Activated T-helper 1 cell treated with Interleukin-2 at 50 U/mL for 16 hours (primary cell): Measurements from ENCODE around the gene PARP3.

Experiments
- DNase-seq: peaks from one replicate; pipeline ENCODE4 v3.0.0-alpha.2; 2020; ENCODE audit warnings: low read depth

PARP3 gene

DNA sequence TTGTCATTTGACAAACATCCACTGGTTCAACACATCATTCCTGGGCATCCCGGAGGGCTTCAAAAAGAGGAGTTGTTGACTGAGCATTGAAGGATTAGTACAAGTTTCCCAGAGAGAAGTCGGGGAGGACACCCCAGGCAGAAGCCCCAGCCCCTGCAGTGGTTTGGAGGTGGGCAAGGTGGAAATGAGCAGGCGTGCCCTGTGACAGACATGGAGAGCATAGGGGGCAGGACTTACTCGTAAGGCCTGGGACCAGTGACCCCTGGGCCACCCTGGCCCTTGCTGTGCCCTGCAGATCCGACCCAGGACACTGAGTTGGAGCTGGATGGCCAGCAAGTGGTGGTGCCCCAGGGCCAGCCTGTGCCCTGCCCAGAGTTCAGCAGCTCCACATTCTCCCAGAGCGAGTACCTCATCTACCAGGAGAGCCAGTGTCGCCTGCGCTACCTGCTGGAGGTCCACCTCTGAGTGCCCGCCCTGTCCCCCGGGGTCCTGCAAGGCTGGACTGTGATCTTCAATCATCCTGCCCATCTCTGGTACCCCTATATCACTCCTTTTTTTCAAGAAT is 5.9 kb downstream of the PARP3 start:
- DNase-seq, result no peak

- no peak for DNase-seq
Observed at GRCh38 chr3:51949121-51949520, 7.0 kb downstream of the PARP3 start.

GRCh38 chr3:51950899-51951298 is 8.7 kb downstream of the PARP3 start:
- no peak for DNase-seq

DNA sequence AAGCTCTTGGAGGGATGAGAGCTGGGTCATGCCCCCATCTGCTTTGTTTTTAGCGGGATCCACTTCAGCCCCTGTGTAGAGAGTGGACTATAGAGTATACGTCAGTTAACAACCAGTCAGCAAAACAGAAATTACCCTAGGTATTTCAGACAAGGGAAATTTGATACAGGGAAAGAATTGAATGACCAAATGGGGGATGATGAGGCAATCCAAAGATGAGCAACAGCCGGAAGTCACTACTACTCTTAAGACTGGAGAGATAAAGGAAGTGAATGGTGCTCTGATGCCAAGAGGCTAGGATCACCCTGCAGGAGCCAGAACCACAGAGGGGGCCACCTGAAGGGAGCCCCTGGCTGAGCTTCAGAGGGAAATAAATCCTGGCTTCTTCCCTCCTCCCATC is 11.3 kb downstream of the PARP3 start:
- DNase-seq, result no peak

- no peak for DNase-seq
Observed at GRCh38 chr3:51954105-51954504, 11.9 kb downstream of the PARP3 start.

- no peak for DNase-seq
Observed at GRCh38 chr3:51954713-51955112, 12.6 kb downstream of the PARP3 start.

GRCh38 chr3:51955175-51955892 is 13.2 kb downstream of the PARP3 start, which contains the start of gene GPR62:
Gene GPR62, plus strand, starts transcription at chr3:51955381. Its CDS starts 272 bp downstream, at chr3:51955653.
- no peak for DNase-seq

DNA sequence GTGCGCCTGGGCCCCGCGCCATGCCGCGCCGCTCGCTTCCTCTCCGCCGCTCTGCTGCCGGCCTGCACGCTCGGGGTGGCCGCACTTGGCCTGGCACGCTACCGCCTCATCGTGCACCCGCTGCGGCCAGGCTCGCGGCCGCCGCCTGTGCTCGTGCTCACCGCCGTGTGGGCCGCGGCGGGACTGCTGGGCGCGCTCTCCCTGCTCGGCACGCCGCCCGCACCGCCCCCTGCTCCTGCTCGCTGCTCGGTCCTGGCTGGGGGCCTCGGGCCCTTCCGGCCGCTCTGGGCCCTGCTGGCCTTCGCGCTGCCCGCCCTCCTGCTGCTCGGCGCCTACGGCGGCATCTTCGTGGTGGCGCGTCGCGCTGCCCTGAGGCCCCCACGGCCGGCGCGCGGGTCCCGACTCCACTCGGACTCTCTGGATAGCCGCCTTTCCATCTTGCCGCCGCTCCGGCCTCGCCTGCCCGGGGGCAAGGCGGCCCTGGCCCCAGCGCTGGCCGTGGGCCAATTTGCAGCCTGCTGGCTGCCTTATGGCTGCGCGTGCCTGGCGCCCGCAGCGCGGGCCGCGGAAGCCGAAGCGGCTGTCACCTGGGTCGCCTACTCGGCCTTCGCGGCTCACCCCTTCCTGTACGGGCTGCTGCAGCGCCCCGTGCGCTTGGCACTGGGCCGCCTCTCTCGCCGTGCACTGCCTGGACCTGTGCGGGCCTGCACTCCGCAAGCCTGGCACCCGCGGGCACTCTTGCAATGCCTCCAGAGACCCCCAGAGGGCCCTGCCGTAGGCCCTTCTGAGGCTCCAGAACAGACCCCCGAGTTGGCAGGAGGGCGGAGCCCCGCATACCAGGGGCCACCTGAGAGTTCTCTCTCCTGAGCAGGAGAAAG is 14.0 kb downstream of the PARP3 start:
- DNase-seq, result no peak

GRCh38 chr3:51957520-51958205 is 15.5 kb downstream of the PARP3 start:
- DNase-seq, result no peak

DNA sequence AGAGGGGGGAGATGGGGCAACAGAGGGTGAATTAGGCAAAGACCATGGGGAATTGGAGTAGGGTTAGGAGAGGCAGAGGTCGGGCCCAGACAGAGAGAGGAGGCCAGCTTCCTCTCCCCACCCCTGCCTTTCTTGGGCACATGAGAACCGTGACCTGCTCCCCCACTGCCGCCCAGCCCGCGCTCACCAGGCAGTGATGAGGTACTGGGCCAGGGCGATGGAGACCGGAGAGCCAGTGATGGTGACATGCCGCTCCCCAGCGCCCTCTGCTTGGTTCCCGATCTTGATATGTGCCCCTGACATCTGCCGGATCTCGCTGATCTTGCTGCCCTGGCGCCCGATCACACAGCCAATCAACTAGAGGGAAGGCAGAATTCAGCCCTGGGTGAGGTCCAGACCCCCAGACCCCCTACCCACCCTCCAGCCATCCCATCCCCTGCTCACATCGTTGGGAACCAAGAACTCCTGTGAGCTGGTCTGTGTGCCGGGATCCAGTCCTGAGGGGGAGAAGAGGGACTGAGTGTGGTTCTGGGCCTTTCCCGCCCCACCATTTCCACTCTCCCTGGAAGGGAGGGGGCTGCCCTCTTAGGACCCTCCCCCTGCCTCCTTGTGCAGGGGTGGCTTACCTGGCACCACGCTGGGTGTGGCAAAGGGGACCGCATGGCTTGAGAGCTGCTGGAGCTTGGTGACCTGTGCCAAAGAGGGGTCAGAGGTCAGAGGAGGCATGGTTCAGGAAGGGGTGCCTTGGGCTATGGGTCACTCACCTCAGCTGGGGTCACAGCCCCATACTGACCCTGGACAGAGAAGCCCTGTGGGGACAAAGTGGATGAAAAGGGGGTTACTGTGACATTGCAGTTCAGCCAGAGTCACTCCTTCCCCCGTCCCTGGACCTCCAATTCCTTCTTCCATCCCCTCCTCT is 16.7 kb downstream of the PARP3 start:
- DNase-seq, result no peak

DNA sequence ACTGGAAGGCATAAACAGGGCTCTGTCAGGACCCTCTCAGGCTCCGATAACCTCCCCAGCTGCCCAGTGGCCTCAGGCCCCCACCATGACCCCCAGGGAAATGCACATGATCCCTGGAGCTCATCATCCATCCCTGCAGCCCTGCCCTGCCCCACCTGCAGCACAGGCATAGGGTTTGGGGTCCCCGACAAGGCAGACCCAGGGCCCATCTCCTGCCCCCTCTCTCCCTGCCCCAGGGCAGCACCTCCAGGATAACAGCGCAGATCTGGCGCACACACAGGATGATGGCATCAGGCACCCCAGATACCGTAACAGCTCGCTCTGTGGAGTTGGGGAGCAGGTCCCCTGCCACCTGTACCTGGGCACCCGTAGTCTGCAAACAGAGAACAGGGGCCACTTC is 17.5 kb downstream of the PARP3 start:
- DNase-seq, result no peak

GRCh38 chr3:51960386-51960785 is 18.2 kb downstream of the PARP3 start:
- DNase-seq, result no peak

DNA sequence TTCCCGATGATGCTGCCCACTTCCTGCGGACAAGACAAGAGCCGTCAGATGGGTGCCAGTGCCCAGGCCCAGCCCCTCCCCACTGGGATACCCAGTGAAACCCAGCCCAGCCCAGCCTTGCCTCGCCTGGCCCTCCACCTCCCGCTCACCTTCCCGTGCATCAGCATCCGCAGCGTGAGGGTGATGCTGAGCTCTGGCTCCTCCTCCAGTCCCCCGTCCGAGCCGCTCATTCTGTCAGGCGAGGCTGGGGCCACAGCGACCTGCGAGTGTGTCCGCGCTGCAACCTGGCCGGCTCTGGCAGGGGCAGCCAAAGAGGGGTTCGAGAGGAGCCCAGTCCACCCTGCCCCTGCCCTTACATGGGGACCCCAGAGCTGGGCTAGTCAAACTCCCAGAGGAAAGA is 18.8 kb downstream of the PARP3 start:
- DNase-seq, result no peak

- DNase-seq, result no peak
Observed at GRCh38 chr3:51961602-51962569, 19.7 kb downstream of the PARP3 start.

DNA sequence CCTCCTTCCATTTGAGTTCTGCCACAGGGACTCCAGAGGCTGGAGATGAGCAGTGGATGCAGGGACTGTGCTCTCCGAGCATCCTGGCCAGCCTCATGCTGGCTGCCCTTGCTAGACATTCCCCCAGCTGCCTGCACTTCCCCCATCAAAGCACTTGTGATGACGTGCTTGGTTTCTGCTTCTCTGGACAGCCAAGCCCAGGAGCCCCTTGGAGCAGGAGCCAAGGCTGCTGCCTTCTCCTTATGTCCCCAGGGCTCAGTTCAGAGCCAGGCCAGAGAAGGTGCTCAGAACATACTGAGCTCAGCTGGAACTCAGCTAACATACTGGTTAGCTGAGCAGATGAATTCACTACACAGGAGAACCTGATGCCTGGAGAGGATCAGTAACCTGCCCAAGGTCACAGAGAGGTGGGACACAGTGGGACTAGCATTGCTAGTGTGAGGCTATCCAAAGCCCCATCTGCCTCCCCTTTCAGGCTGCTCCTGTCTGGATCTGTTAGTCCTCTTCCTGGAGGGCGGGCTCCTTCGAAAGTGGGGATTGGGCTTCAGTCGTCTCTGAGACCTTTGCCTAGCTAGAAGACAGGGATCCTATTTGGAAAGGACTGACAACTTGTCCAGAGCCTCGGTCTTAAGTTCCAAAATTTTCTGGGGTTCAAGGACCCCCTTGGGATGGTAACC is 20.8 kb downstream of the PARP3 start:
- no peak for DNase-seq

DNA sequence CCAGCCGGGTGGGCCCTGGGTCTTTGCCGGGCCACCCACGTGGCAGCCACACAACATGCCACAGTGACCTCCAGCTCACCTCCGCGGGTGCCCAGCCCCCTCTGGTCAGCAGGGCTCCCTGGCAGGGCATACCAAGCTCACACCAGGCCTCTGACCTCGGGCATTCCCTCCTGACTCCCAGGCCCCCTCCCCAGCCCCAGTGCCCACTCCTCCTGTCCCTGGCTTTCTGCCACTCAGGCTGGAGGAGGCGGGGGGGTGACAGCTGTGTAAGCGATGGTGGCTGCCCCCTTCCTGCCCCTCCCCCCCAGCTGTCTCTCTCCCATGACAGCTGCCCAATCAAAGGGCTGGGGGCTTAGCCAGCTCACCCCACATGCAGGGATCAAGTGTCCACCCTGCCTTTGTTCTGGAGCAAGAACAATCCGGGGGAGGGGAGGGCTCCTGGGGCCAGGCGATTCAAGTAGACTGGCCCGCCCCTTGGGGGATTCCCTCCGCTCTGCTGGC is 21.8 kb downstream of the PARP3 start:
- no peak for DNase-seq

DNA sequence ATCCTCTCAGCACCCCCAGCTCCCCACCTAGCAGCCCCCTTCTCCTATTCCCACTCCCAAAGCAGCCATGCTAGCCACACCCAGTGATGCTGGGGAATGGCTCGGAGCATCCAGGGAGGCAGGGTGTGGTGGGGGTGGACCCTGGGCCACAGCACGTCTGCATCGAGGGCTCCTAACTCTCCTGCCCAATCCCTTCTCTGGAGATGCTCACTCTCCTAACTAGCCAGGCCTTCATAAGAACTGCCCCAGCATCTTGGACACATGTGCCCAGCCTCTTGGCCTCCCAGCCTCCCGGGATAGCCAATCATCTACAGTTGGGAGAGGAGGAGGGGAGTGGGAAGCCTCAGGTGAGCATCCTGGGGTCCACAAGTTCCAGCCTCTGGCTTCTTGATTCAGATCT is 22.4 kb downstream of the PARP3 start:
- no peak for DNase-seq

DNA sequence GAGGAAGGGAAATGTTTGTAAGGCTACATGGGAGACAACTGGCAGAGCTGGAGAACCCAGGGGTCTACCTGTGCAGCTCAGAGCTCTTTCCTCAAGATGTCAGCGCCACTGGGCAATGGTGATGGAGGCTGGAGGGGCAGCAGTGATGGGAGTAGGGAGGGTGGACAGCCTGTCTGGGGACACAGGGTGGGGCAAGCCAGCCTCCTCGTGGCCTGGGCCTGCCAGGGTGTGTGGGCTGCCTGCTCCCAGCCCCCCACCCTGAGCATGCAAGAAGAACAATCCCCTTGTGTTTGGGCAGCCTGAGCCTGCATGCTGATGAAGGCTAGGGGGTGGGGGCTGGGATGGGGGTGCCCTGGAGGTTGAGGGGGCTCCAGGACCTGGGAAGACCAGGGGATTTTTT is 23.9 kb downstream of the PARP3 start:
- DNase-seq, result no peak

GRCh38 chr3:51966486-51966885 is 24.3 kb downstream of the PARP3 start:
- DNase-seq, result no peak
